Measurements from ENCODE around the gene SPEG.

DNA sequence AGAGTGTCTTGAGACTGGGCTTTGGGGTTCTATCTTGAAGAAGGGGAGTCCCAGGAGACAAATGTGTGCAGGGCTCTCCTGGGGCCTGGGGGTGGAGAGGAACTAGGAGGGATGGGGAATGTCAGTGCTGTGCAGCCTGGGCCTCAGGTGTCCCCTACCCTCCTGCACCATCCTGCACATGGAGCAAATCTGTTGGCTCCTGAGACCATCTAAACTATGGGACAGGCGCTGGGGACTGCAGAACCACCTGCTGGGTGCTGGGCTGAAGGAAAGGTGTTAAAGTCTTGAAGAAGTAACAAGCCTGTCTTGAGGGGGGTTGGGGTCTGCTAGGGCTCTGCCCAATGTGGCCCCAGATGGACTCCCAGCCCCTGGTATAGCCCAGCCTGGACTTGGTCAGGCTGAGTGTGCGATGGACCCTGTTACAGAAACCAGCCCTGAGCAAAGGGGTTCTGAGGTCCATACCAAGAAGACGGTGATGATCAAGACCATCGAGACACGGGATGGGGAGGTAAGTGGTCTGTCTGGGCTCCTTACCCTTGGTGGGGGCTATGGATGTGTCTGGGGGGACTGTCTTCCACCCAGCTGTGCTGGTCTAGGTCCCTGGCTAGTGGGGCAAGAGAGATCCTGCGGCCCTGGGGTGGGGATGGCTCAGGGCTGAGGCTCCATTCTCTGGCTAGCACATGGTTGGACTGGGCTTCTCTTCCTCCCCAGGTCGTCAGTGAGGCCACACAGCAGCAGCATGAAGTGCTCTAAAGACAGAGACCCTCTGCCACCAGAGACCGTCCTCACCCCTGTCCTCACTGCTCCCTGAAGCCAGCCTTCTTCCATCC lies 9.2 kb upstream of the SPEG start:
- TF ChIP-seq, protein P1, sequence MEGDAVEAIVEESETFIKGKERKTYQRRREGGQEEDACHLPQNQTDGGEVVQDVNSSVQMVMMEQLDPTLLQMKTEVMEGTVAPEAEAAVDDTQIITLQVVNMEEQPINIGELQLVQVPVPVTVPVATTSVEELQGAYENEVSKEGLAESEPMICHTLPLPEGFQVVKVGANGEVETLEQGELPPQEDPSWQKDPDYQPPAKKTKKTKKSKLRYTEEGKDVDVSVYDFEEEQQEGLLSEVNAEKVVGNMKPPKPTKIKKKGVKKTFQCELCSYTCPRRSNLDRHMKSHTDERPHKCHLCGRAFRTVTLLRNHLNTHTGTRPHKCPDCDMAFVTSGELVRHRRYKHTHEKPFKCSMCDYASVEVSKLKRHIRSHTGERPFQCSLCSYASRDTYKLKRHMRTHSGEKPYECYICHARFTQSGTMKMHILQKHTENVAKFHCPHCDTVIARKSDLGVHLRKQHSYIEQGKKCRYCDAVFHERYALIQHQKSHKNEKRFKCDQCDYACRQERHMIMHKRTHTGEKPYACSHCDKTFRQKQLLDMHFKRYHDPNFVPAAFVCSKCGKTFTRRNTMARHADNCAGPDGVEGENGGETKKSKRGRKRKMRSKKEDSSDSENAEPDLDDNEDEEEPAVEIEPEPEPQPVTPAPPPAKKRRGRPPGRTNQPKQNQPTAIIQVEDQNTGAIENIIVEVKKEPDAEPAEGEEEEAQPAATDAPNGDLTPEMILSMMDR (conservative IDR thresholded peaks at IDR 0.05; ENCODE audit: low read depth in 2 of 2) = no peak
- no peak for TF ChIP-seq ZNF114 (CRISPR knock-in tag; IDR thresholded peaks at IDR 0.05)
- TF ChIP-seq EZH2phosphoT487 (IDR thresholded peaks at IDR 0.05; ENCODE audit: unreplicated experiment) = no peak
- no peak for TF ChIP-seq EZH2 (IDR thresholded peaks at IDR 0.05; ENCODE audit: low read depth, unreplicated experiment)
- TF ChIP-seq POLR2AphosphoS5 (IDR thresholded peaks at IDR 0.05; ENCODE audit: low read depth) = no peak
- no peak for TF ChIP-seq JUNB (IDR thresholded peaks at IDR 0.05; ENCODE audit: unreplicated experiment)
- TF ChIP-seq, protein P2, sequence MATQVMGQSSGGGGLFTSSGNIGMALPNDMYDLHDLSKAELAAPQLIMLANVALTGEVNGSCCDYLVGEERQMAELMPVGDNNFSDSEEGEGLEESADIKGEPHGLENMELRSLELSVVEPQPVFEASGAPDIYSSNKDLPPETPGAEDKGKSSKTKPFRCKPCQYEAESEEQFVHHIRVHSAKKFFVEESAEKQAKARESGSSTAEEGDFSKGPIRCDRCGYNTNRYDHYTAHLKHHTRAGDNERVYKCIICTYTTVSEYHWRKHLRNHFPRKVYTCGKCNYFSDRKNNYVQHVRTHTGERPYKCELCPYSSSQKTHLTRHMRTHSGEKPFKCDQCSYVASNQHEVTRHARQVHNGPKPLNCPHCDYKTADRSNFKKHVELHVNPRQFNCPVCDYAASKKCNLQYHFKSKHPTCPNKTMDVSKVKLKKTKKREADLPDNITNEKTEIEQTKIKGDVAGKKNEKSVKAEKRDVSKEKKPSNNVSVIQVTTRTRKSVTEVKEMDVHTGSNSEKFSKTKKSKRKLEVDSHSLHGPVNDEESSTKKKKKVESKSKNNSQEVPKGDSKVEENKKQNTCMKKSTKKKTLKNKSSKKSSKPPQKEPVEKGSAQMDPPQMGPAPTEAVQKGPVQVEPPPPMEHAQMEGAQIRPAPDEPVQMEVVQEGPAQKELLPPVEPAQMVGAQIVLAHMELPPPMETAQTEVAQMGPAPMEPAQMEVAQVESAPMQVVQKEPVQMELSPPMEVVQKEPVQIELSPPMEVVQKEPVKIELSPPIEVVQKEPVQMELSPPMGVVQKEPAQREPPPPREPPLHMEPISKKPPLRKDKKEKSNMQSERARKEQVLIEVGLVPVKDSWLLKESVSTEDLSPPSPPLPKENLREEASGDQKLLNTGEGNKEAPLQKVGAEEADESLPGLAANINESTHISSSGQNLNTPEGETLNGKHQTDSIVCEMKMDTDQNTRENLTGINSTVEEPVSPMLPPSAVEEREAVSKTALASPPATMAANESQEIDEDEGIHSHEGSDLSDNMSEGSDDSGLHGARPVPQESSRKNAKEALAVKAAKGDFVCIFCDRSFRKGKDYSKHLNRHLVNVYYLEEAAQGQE (IDR thresholded peaks at IDR 0.05; ENCODE audit: unreplicated experiment) = no peak

Data from GM23338 (cell line).